IPS-18c (cell line): ENCODE data around the gene GATA6.
A peak's percentile ranks its signal among the peaks of the same experiment; 100 is the strongest.

Source experiments
- H3K4me3 ChIP-seq: 2 replicates; pipeline ENCODE4 v1.7.0; 2013; ENCODE audit warnings: low read depth, mild to moderate bottlenecking, low read length, moderate library complexity; ENCODE audit not compliant: insufficient read depth
- H3K9me3 ChIP-seq: one replicate; pipeline ENCODE4 v1.6.1; 2013; ENCODE audit warnings: mild to moderate bottlenecking, low read length, moderate library complexity; ENCODE audit not compliant: control insufficient read depth, insufficient read depth

The GATA6 gene

GRCh38 chr18:22169011-22169888 is at the start of gene GATA6:
TSS of gene GATA6 (plus strand) at chr18:22169589. CDS start at chr18:22171145, 1,556 bp downstream.
- peak within 1 kb of the TSS; percentile 62 for H3K4me3 ChIP-seq
- no peaks in the 10 kb centered on the region for H3K9me3 ChIP-seq

GRCh38 chr18:22124970-22125369 is 44.4 kb upstream of the GATA6 start:
- no peaks in the 10 kb centered on the region for H3K9me3 ChIP-seq
- H3K4me3 ChIP-seq, result no peak overlapping the region

- Histone ChIP-seq H3K9me3 (no peaks in the 10 kb centered on the region), H3K4me3 (no peak overlapping the region)
These were observed 40.4 kb upstream of the GATA6 start for GRCh38 chr18:22128954-22129353.

- H3K4me3 ChIP-seq, result no peak overlapping the region
- no peaks in the 10 kb centered on the region for H3K9me3 ChIP-seq
These were observed 39.6 kb upstream of the GATA6 start for GRCh38 chr18:22129778-22130177.

- H3K9me3 ChIP-seq, result no peaks in the 10 kb centered on the region
- H3K4me3 ChIP-seq, result no peak overlapping the region
These were observed 37.1 kb upstream of the GATA6 start for GRCh38 chr18:22132258-22132657.

- Histone ChIP-seq H3K9me3 (no peaks in the 10 kb centered on the region), H3K4me3 (no peak overlapping the region)
These were observed 36.6 kb upstream of the GATA6 start for GRCh38 chr18:22132763-22133162.

- Histone ChIP-seq H3K4me3 (no peak overlapping the region), H3K9me3 (no peaks in the 10 kb centered on the region)
These were observed 33.0 kb upstream of the GATA6 start for GRCh38 chr18:22136395-22136794.

GRCh38 chr18:22141211-22141610 is 28.2 kb upstream of the GATA6 start:
- Histone ChIP-seq H3K9me3 (no peaks in the 10 kb centered on the region), H3K4me3 (no peak overlapping the region)

- no peak overlapping the region for H3K4me3 ChIP-seq
- no peaks in the 10 kb centered on the region for H3K9me3 ChIP-seq
These were observed 25.7 kb upstream of the GATA6 start for GRCh38 chr18:22143347-22144340.

GRCh38 chr18:22145160-22145559 is 24.2 kb upstream of the GATA6 start:
- no peaks in the 10 kb centered on the region for H3K9me3 ChIP-seq

GRCh38 chr18:22149710-22150109 is 19.7 kb upstream of the GATA6 start:
- H3K9me3 ChIP-seq, result no peaks in the 10 kb centered on the region
- no peak overlapping the region for H3K4me3 ChIP-seq

More at GRCh38 chr18:22145160-22145559, 24.2 kb upstream of the GATA6 start:
- no peak overlapping the region for H3K4me3 ChIP-seq

- Histone ChIP-seq H3K9me3 (no peaks in the 10 kb centered on the region), H3K4me3 (no peak overlapping the region)
These were observed 17.3 kb upstream of the GATA6 start for GRCh38 chr18:22152093-22152492.

GRCh38 chr18:22153428-22153827 is 16.0 kb upstream of the GATA6 start:
- Histone ChIP-seq H3K4me3 (no peak overlapping the region), H3K9me3 (no peaks in the 10 kb centered on the region)

- H3K9me3 ChIP-seq, result no peaks in the 10 kb centered on the region
- no peak overlapping the region for H3K4me3 ChIP-seq
These were observed 13.8 kb upstream of the GATA6 start for GRCh38 chr18:22155584-22155983.

GRCh38 chr18:22159014-22159413 is 10.4 kb upstream of the GATA6 start:
- H3K9me3 ChIP-seq, result no peaks in the 10 kb centered on the region

GRCh38 chr18:22161090-22161489 is 8.3 kb upstream of the GATA6 start:
- Histone ChIP-seq H3K9me3 (no peaks in the 10 kb centered on the region), H3K4me3 (no peak overlapping the region)

More at GRCh38 chr18:22159014-22159413, 10.4 kb upstream of the GATA6 start:
- no peak overlapping the region for H3K4me3 ChIP-seq

- Histone ChIP-seq H3K4me3 (no peak overlapping the region), H3K9me3 (no peaks in the 10 kb centered on the region)
These were observed 5.8 kb upstream of the GATA6 start for GRCh38 chr18:22163416-22164161.
